Stimulated activated CD4-positive, alpha-beta T cell treated with anti-CD3 and anti-CD28 coated beads, TNF-alpha, amount 100 ng/mL, for 48 hours (primary cell): ENCODE results near the gene HLA-DMB.
"Not testable (repeated sequence)": the region's sequence is repeated elsewhere in the genome, so short reads cannot be mapped to it uniquely, and the experiment has no call there.

ENCODE experiments used
- DNase-seq, 3 donors: peaks; one replicate each; pipeline ENCODE4 v3.0.0-alpha.2; 2020; ENCODE audit warnings: low read depth in 3 of 3

Gene HLA-DMB

DNA sequence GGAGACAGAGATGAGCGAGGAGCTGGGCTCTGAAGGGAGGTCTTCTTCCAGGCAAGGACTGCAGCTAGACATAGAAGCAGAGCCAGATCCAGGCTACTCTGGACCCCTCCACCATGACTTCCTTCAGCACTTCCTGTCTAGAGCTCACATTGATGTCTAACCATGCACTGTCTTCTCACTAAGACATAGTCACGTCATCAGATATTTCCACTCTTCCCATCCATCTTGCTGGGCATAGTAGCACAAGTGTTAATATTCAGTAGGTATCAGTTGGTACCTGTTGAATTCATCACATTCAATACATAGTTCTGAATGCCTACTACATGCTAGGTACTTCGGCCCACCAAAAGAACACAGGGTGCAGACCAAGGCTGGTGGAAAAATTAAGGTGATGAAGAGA lies 9.2 kb upstream of the HLA-DMB start:
- no peak for DNase-seq

DNA sequence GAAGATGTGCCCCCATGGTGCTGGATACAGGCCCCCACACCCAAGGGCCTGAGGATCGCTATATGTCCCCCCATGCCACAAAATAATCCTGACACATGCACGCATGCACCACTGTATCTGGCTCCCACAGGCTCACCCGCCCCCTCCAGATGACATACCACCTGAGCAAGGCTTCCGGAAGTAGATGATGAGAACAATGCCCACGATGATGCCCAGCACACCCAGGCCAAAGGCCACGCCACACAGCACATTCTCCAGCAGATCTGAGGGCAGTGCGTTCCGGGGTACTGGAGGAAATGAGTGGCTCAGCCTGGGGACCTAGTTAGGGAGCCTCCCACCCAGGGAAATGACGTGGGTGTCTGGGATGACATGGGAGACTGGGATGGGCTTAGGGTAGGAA lies 8.3 kb upstream of the HLA-DMB start:
- DNase-seq = no peak

DNA sequence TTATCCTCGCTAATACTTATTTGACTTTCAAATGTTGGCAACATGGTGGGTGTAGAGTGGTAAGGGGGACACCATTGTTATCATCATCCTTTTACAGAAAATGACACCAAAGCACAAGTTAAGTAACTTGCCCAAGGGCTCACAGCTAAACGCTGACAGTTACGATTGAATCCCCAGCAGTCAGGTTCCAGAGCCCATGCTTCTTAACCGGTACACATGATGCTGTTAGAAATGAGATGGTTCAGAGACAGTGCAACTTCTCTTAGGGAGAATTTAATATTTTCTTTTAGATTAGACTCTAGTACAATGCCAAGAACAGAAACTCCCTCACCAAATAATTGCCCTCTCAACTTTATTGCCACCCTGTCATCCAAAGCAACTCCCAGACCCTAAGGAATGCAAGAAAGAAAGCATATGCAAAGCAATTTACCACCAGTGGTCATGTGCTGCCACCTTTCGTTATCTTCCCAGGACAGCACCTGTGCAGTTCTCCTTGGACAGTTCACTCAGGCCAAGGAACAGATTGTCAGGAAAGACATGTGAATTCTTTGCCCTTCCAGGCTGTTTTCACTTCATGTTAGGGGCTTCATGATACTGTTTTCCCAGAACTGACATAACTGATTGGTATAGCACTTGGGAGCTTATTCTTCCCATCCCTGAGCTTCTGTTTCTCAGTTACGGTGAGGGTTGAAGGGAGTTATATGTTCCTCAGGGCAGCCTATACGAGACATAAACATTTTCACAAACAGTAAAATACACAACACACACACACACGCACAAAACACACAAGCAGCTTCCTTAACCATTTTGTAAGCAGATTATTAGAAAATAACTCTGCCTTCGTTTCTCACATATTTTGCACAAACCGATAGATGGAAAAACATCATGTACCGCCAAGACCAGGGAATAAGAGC lies 7.0 kb upstream of the HLA-DMB start:
- no peak for DNase-seq

DNA sequence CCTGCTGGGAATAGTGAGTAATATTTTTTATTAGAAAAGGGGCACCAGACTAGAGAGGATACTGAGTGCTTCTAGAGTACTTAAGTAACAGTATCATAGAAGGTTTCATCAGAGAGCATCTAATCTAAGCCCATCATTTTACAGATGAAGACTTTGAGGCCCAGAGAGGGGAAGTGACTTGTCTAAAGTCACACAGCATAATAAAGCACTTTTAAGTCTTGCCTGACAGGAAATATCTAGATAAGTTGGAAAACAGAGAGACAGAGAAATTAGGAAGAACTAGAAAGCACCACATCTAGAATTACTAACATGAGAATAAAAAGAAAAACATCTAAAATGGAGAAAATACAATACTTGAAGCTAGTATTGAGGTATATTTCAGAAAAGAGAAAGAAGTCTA lies 6.1 kb upstream of the HLA-DMB start:
- DNase-seq = no peak

DNA sequence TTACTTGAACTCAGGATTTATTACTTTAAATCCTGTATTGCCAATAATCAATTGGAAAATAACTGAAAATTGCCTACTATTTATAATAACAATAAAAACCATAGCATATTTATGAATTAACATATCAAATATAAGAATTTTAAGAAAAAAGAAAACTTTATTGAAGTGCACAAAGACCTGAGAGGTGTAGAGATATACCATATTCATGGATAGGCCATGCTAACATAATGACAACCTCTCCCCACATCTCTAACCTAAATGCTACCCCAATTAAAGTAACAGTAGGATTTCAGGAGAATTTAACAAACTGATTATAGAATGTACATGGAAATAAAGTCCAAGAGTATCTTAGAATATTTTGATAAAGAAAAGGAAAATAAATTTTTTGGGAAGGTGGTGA lies 5.1 kb upstream of the HLA-DMB start:
- DNase-seq = no peak

DNA sequence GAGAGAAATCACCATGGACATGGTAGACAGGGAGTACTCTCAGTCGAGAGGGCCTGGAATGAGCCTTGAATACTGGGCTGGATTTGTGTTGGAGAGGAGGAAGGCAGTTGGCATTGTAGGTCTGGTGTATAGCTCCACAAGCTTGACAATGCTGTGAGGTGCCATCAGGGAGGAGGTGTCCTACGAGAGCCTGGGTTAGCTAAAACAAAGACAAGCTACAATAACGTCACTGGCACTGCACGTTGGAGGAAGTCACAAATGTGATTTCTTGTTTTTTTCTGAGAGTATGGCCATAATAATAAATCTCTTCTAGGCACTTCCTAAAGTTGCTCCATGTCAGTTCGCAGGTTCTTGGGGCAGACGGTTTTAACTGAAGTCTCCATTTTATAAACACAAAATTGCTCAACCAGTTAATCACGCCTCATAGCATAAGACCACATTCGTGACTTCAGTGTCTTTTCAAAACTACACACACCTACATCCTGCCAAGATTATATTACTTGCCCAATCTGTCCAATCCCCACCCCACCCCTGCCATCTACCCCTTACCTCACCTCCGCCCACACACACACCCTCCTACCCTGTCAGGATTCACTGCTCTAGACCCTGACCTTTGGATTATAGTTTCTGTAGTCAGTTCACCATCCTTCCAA lies 4.4 kb upstream of the HLA-DMB start:
- DNase-seq = no peak

DNA sequence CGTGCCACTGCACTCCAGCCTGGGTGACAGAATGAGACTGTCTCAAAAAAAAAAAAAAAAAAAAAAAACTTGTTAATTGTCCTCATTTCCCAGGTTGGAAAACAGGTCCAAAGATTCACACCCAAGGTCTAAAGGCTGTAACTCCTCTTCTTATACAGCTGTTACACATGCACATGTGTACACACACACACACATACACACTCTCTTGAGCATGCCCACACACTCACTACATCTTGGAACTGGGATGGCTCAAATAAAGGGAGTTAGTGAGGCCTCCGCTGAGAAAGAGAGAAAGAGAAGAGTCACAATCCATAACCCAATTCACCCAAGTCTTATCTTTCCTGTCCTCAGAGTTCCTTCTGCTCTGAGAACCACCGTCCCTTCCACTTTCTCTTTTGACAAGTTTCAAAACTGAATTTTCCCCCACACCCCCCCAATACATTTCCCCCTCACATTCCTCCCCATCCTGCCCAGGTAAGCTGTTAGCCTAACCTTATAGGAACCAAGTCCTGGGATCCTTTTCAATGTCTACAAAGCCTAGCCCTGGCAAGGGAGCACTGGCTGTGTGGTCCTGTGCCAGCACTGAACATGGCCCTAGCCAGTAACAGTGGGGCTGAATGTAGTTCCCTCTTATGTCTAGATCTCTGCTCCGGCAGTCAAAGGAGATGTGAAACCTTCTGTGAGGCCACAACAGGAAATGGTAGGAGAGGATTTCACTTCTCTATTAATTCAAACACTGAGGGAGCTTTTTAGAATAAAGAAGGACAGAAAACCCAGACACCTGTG lies 3.2 kb upstream of the HLA-DMB start:
- no peak for DNase-seq

DNA sequence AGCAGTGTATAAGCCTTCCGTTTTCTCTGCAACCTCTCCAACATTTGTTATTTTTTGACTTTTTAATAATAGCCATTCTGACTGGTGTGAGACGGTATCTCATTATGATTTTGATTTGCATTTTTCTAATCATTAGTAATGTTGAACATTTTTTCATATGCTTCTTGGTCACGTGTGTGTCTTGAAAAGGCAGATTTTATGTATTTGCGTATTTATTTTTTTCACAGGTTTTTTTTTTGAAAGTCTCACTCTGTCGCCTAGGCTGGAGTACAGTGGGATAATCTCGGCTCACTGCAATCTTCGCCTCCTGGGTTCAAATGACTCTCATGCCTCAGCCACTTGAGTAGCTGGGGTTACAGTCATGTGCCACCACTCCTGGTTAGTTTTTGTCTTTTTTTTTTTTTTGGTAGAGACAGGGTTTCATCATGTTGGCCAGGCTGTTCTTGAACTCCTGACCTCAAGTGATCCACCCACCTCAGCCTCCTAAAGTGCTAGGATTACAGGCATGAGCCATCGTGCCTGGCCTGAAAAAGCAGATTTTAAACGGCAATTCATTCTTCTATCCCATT lies 1.8 kb upstream of the HLA-DMB start:
- DNase-seq = not testable (repeated sequence)

DNA sequence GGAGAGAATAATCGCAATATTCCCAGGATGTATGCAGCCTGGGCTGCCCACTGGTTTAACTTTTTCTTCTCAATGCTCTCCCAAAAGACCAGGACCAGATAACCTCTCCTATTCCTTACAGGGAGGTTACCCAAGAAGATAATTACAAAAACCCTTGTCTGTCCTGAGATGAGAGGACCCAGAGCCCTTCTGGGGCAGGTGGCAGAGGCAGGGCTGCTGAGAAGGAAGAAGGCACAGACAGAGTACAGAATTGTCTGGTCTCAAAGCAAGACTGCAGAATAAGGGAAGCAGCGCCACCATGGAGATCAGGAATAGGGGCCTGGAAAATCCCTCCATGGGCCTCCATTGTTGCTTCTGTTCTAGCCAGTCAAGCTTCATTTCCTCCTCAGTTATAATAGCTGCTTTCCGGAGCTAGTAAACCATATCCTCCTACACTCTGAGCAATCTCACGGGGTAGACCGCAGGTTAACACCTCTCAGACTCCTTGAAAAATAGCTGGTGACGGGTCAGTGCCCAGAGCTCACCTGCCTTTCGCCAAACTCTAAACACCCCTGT lies 463 bp upstream of the HLA-DMB start:
- DNase-seq = peak in 1 of 3 donors; percentile 31

DNA sequence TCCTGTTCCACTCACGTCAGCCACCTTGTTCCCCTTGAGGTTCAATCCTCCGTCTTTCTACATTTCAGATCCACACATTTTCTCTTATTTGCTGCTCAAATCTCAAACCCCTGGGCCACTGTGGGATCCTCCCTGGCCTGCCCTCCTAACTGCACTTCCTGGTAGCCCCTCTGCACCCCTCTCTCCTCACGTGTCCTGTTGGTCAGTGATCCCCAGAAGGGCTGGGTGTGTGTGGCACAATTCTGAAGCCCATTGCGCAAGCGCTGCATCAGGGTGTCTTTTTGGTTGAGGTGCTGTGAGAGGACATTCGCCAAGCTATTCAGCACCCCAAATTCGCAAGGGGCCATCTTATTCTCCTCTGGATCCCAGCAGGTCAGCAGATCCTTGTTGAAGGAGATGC lies 2.3 kb downstream of the HLA-DMB start:
- no peak for DNase-seq

DNA sequence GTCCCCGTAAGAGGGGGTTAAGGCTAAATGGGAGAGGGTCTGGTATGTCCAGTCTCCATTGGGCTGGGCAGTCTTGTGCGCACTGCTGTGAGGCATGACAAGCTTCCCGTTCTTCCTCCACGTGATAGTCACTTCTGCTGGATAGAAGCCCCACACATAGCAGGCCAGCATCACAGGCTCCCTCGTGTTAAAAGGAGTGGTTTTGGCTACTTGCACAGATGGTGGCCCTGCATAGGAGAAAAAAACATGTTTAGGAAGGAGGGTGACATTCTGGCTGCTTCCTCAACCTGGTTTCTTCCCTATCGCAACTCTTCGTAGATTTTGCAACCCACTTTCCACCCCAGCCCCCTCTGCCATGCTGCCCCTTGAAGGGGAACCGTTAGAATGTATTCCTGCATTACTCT lies 3.6 kb downstream of the HLA-DMB start:
- no peak for DNase-seq

DNA sequence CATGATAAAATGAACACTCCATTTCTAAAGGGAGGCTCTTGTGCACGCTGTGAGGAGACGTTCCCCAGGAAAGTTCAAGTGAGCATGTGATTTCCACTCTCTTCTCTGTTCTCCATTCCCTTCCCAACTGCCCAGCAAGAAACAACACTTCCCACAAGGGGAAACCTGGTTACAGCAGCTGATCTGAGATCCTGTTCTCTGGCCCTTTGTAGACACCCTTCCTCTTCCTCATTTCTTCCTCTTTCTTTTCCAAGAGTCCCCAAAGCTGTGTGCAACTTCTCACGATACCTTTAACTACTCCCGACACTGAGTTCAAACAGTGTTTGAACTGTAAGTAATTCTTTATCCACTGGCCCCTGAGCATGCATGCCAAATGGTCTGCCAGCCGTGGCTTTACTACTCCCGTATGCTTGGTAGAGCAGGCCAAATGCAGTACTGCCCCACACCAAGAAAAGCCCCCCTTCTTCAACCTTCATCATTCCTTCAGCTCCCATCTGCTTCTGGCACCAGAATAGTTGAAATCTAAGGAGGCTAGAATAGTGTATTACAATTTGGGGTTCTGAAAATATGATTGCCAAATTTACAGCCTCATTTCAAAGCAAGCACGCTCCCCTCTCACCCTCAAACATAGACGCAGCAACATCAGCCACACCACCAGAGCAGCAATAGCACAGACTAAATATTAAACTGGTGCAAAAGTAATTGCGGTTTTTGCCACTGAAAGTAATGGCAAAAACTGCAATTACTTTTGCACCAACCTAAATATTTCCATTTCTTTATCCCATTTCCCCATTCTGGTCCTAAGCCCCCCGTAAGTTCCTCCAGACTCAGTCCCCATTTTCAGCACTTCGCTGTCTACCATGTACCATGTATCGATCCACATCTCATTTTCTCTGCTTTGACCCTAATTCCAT lies 4.3 kb downstream of the HLA-DMB start:
- DNase-seq = no peak

DNA sequence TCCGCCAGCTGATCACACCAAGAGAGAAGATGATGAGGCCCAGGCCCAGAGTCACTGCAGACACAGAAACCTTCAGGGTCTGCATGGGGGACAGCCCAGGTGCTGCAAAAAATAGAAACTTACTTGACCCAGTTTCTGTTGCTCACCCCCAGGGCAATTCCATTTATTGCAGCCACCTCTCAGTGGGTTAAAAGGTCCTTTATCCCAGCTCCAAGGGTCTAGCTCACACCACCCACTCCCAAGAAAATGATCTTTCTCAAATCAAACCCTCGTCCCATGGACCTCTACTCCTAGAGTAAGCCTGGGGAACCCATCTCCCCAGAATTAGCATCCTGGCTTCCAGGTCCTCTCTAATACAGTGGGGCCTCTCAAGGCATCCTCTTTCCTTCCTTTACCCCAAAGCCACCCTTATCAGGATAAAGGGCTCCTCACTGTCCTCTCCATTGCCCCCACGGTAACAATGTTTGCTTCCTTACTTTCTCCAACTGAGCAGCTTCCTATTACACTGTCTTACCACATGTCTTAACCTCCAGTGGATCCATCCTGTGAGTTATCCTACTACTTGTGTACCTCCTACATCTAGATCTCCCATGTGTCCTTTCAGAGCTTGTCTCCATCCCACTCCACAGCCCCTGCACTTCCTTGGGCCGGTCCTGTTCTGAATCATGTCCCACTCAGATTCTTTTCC lies 5.1 kb downstream of the HLA-DMB start:
- no peak for DNase-seq

DNA sequence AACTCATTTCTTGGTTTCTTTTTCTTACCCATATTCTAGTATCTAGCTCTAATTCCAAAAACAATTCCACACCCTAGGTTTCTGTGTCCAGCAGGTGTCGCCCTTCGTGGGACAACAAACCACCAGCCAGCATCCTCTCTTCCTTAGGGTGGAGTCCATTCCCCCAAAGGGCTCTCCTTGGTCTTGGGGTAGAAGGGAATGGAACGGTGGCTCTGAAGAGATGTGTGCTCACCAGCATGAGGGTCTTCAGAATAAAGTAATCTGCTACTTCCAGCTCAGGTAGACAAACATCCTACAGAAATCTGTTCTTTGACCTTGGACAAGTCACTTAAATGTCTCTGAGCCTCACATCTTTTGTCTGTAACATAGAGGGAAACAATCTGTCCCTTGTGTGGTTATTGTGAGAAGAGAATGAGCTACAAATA lies 7.2 kb downstream of the HLA-DMB start:
- peak in 2 of 3 donors; percentile 71 to 72 for DNase-seq

DNA sequence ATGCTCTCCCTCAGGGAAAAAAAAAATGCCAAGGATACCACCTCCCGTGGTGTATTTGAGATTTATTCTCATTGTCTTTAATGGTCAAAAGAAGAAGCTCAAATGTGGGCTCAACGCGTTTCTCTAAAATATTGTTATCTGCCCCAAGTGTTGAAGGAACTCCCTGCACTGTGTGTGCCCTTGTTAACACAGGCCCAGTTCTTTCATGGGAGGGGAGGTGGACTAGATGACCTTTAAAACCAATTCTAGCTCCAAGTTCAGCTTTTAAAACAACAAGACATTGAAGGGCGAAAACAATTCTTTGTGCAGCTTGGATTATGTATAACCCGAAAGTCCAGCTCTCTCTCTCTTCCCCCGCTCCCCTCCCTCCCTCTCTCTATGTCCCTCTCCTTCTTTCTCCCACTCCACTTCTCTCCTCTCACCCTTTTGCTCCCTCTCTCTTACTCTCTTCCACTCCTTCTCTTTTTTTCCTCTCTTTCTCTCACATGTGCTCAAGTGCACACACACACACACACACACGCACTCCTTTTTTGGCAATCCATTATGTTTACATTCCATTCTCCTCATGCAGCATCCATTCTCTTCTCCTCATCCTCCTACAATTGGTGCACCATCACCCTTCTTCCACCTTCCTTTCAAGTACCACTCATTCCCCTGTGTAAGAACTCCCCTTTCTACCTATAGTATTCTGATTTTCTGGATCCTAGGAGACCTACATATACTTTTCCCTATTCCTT lies 8.5 kb downstream of the HLA-DMB start:
- DNase-seq = no peak

DNA sequence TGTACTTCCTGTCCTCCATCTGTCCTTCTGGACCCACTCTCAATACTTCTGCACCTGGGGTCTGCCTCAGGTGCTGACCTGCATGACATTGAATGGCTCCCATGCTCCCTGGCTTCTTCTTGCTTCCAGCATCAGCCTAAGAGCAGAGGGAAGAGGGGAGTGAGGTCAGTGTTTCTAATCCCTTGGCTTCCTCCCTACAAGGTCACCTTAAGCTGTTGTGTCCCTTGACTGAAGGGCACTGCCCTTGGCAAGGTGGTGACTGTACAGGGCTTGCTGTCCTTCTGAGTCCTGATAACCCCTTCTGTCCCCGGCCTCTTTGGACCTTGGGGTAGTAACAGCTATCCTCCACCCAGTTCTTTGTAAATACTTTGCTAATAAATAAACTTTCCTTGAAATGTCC lies 9.6 kb downstream of the HLA-DMB start:
- DNase-seq = no peak

DNA sequence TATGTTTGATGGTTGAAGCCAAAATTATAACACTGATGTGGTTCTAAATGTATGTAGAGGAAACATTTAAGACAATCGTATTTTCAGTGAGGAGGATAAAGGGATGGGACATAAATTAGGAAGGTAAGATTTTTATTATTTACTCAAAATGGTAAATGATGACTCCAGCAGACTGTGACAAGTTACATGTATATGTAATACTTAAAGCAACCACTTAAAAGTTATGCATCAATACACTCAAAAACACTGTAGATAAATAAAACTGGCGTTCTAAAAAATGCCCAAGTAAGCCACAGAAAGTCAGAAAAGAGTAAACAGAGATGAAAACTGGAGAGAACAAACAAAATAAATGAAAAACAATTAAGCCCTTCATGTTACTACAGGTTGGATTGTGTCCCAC lies 18.7 kb downstream of the HLA-DMB start:
- no peak for DNase-seq

DNA sequence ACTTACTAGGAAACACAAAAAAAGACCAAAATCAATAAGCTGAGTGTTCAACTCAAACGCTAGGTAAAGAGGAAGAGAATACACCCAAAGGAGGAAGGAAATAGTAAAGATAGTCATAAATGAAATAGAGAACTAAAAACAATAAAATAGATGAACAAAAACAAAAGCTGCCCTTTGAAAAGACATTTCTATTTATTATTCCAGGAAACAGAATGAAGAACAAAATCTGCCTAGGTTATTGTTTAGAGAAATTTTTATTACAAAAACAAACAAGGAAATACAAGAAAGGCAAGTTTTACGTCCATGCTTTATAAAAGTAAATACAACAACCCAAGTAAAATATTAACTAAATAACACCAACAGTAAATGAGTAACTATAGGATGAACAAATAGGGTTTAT lies 20.1 kb downstream of the HLA-DMB start:
- DNase-seq = no peak

DNA sequence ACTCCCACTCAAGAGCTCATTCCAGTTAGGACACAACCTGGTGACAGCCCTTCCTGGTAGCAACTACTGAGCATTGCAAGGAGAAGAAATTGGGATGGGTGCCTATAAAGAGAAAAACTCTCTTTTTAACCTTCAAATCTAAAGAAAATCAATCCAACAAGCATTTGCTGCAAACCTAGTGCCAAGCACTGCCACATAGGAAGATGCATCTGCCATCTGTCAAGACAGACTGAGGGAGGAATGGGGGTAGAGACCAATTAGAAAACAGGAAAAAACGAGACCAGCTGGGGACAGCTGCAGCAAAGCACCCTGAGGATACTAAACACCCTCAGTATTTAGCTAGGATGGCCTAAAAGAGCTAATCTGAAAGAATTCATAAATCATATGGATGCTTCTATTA lies 27.9 kb downstream of the HLA-DMB start:
- no peak for DNase-seq
